Measurements from ENCODE around the gene NPC1L1. TPM values are rescaled to one million over a fixed set of nuclear protein-coding genes. Genes with fewer than 3 reads are reported as not detected.

NPC1L1 gene
- polyA plus RNA-seq, 1 donor (not counting 4 experiments of a cell fraction or from before 2014, with no cell fraction given): 0.01 TPM

- Histone ChIP-seq H3K79me2 (ENCODE audit: control insufficient read depth, insufficient read depth, low read length) (no peaks in the 10 kb centered on the region), H2AFZ (ENCODE audit: control insufficient read depth, low read length) (no peak overlapping the region), H3K9me3 (ENCODE audit: control insufficient read depth, low read depth, low read length) (no peaks in the 10 kb centered on the region), H3K27ac (ENCODE audit: control insufficient read depth, insufficient read depth, low read length) (no peak overlapping the region), H3K36me3 (ENCODE audit: control insufficient read depth in 2 of 2, extremely low read depth in 1 of 2, insufficient read depth in 2 of 2, low read length in 2 of 2) (no peaks in the 10 kb centered on the region), H3K9me1 (ENCODE audit: control insufficient read depth, extremely low read depth, insufficient read depth, low read length) (no peaks in the 10 kb centered on the region), H3K9ac (ENCODE audit: control insufficient read depth, extremely low read depth, insufficient read depth, low read length) (no peak overlapping the region), H3K4me1 (ENCODE audit: control insufficient read depth, extremely low read depth, insufficient read depth, low read length) (peaks cover 23% of the 10 kb centered on the region), H3K27me3 (ENCODE audit: control insufficient read depth, extremely low read depth, insufficient read depth, low read length) (no peaks in the 10 kb centered on the region), H3K4me2 (ENCODE audit: control insufficient read depth, extremely low read depth, insufficient read depth, low read depth, low read length) (no peak overlapping the region), H4K20me1 (ENCODE audit: control insufficient read depth, extremely low read depth, insufficient read depth, low read length) (no peaks in the 10 kb centered on the region), H3K4me3 (ENCODE audit: control insufficient read depth in 2 of 3, extremely low read depth in 1 of 3, insufficient read depth in 2 of 3, low read depth in 1 of 3, low read length in 3 of 3) (no peak overlapping the region)
- no peak for TF ChIP-seq CTCF (optimal IDR thresholded peaks at IDR 0.05 in 1 of 3, IDR thresholded peaks at IDR 0.05 in 1 of 3, conservative IDR thresholded peaks at IDR 0.05 in 1 of 3; ENCODE audit: extremely low read depth in 1 of 3, insufficient read depth in 2 of 3, low read length in 3 of 3)
- TF ChIP-seq EZH2 (IDR thresholded peaks at IDR 0.05; ENCODE audit: low read length): no peak
- DNase-seq (ENCODE audit: low read depth, low spot score): no peak
- no peak for FAIRE-seq
- dilution Hi-C loops (cut with MboI; ENCODE audit: extremely low pct_ligation_motif_present, low sequenced_read_pairs): no loop called here
Measured at GRCh38 chr7:44540592-44541027, 520 bp downstream of the NPC1L1 start.

GRCh38 chr7:44539669-44540506, 1.2 kb downstream of the NPC1L1 start:
- no peak for TF ChIP-seq CTCF (optimal IDR thresholded peaks at IDR 0.05 in 1 of 3, IDR thresholded peaks at IDR 0.05 in 1 of 3, conservative IDR thresholded peaks at IDR 0.05 in 1 of 3; ENCODE audit: extremely low read depth in 1 of 3, insufficient read depth in 2 of 3, low read length in 3 of 3)
- no peak for TF ChIP-seq EZH2 (IDR thresholded peaks at IDR 0.05; ENCODE audit: low read length)
- H3K9me3 ChIP-seq (ENCODE audit: control insufficient read depth, low read depth, low read length): no peaks in the 10 kb centered on the region
- no peak overlapping the region for H3K4me2 ChIP-seq (ENCODE audit: control insufficient read depth, extremely low read depth, insufficient read depth, low read depth, low read length)
- no peak overlapping the region for H2AFZ ChIP-seq (ENCODE audit: control insufficient read depth, low read length)
- H3K4me1 ChIP-seq (ENCODE audit: control insufficient read depth, extremely low read depth, insufficient read depth, low read length): peaks cover 22% of the 10 kb centered on the region
- H3K27me3 ChIP-seq (ENCODE audit: control insufficient read depth, extremely low read depth, insufficient read depth, low read length): no peaks in the 10 kb centered on the region
- H4K20me1 ChIP-seq (ENCODE audit: control insufficient read depth, extremely low read depth, insufficient read depth, low read length): no peaks in the 10 kb centered on the region
- no peaks in the 10 kb centered on the region for H3K9me1 ChIP-seq (ENCODE audit: control insufficient read depth, extremely low read depth, insufficient read depth, low read length)
- no peak overlapping the region for H3K4me3 ChIP-seq (ENCODE audit: control insufficient read depth in 2 of 3, extremely low read depth in 1 of 3, insufficient read depth in 2 of 3, low read depth in 1 of 3, low read length in 3 of 3)
- no peak overlapping the region for H3K27ac ChIP-seq (ENCODE audit: control insufficient read depth, insufficient read depth, low read length)
- no peaks in the 10 kb centered on the region for H3K79me2 ChIP-seq (ENCODE audit: control insufficient read depth, insufficient read depth, low read length)
- no peak for DNase-seq (ENCODE audit: low read depth, low spot score)
- no peak for FAIRE-seq
- H3K36me3 ChIP-seq (ENCODE audit: control insufficient read depth in 2 of 2, extremely low read depth in 1 of 2, insufficient read depth in 2 of 2, low read length in 2 of 2): no peaks in the 10 kb centered on the region
- dilution Hi-C loops (cut with MboI; ENCODE audit: extremely low pct_ligation_motif_present, low sequenced_read_pairs): no loop called here
- H3K9ac ChIP-seq (ENCODE audit: control insufficient read depth, extremely low read depth, insufficient read depth, low read length): no peak overlapping the region

Measured in keratinocyte (primary cell).